K562 (cell line): ENCODE data around the gene SLC38A10. TPM values are rescaled to one million over a fixed set of nuclear protein-coding genes. Genes with fewer than 3 reads are reported as not detected.

Source experiments
- AFF4 ChIP-seq: sonication (generic); formaldehyde crosslinking; IDR thresholded peaks from 2 replicates; pipeline ENCODE4 v1.8.0; 2023; ENCODE audit warnings: mild to moderate bottlenecking, missing genetic modification reagents
- BACH1 ChIP-seq: fragments of 200-800 bp; sonication (Bioruptor generic); IDR thresholded peaks from 2 replicates; pipeline ENCODE4 v1.6.1; 2016; ENCODE audit warnings: missing genetic modification characterization, missing compliant biosample characterization
- CTCF ChIP-seq, 3 experiments: IDR thresholded peaks in 2 of 3; conservative IDR thresholded peaks in 1 of 3; 2 replicates each; pipeline ENCODE4 v1.5.1; 2011 to 2012; ENCODE audit warnings: low read length in 3 of 3, mild to moderate bottlenecking in 3 of 3, control low read depth in 2 of 3, improper control_type of control experiment in 1 of 3, inconsistent platforms in 1 of 3, low read depth in 1 of 3, mixed read lengths in 1 of 3, moderate library complexity in 1 of 3; ENCODE audit not compliant: insufficient read depth in 2 of 3
- MLX ChIP-seq, 2 experiments: fragments of 450-650 bp in 1 of 2; sonication (generic) in 1 of 2; formaldehyde crosslinking; conservative IDR thresholded peaks; 2 replicates each; pipeline versions ENCODE4 v1.4.0 to v1.8.1; 2020 to 2022; ENCODE audit warnings: mild to moderate bottlenecking in 1 of 2, missing genetic modification reagents in 1 of 2
- NFIX ChIP-seq: fragments of 250-450 bp; sonication (Bioruptor Pico); IDR thresholded peaks from 2 replicates; pipeline ENCODE4 v1.4.0; 2020; ENCODE audit warnings: low read depth, mild to moderate bottlenecking, moderate library complexity
- RAD51 ChIP-seq: fragments of 450-650 bp; IDR thresholded peaks from 2 replicates; pipeline ENCODE4 v1.7.1; 2016; ENCODE audit warnings: low read depth, mild to moderate bottlenecking, borderline replicate concordance
- RNF219 ChIP-seq: fragments of 250-450 bp; sonication (Bioruptor Pico); IDR thresholded peaks from 2 replicates; pipeline ENCODE4 v1.5.0; 2022; ENCODE audit warnings: mild to moderate bottlenecking
- RREB1 ChIP-seq: fragments of 250-450 bp; sonication (Bioruptor Pico); IDR thresholded peaks from 2 replicates; pipeline ENCODE4 v1.4.0; 2020
- ZNF212 ChIP-seq: fragments of 450-650 bp; formaldehyde crosslinking; IDR thresholded peaks from 2 replicates; pipeline ENCODE4 v1.4.0; 2020; ENCODE audit warnings: mild to moderate bottlenecking
- ZNF699 ChIP-seq: fragments of 250-450 bp; sonication (Bioruptor Pico); IDR thresholded peaks from 2 replicates; pipeline ENCODE4 v1.8.0; 2021; ENCODE audit warnings: mild to moderate bottlenecking, moderate library complexity; ENCODE audit not compliant: insufficient replicate concordance
- polyA plus RNA-seq, 8 experiments: library from polyadenylated mRNA; depleted of rRNA in 4 of 8; stranded (reverse) in 5 of 8; unstranded in 3 of 8; fragments of >200 nt; fragmentation: Nextera tagmentation in 2 of 8; fragmentation: Illumina TruSeq in 1 of 8; extraction: Ambion mirVana in 2 of 8; extraction: Trizol in 1 of 8; gene quantifications; 2 replicates each; pipeline versions ENCODE4 v1.2.1 to v1.2.3, GENCODE V29; 2011 to 2014; ENCODE audit warnings: inconsistent platforms in 1 of 8, missing spikeins in 1 of 8
- total RNA-seq, 7 experiments: library from RNA; depleted of rRNA in 6 of 7; stranded (reverse); fragments of >200 nt in 6 of 7; fragmentation: Illumina TruSeq in 2 of 7; extraction: Trizol in 2 of 7; gene quantifications; 2 replicates each; pipeline versions ENCODE4 v1.2.1 to v1.2.3, GENCODE V29; 2011 to 2021; ENCODE audit warnings: low replicate concordance in 1 of 7

The SLC38A10 gene
- total and polyA plus RNA-seq, 9 of the 15 experiments (the other 6 are each of a cell fraction or from before 2014, with no cell fraction given): 0.45 to 54.2 (median 13.8) TPM

- peak; percentile 73 to 81 (median 78) for TF ChIP-seq CTCF (IDR thresholded peaks at IDR 0.05 in 2 of 3, conservative IDR thresholded peaks at IDR 0.05 in 1 of 3; ENCODE audit: insufficient read depth in 2 of 3, low read depth in 1 of 3, low read length in 3 of 3)
- TF ChIP-seq ZNF699 (CRISPR knock-in tag): no peak
- no peak for TF ChIP-seq BACH1
- TF ChIP-seq MLX (CRISPR knock-in tag; conservative IDR thresholded peaks at IDR 0.05): no peak
- TF ChIP-seq RREB1 (CRISPR knock-in tag): no peak
- no peak for TF ChIP-seq NFIX (CRISPR knock-in tag)
- no peak for TF ChIP-seq RAD51
- TF ChIP-seq ZNF212 (CRISPR knock-in tag): no peak
- no peak for TF ChIP-seq AFF4
- no peak for TF ChIP-seq RNF219 (CRISPR knock-in tag)
Measured at GRCh38 chr17:81200695-81201580, 94.2 kb downstream of the SLC38A10 start (continued).
